HepG2 (cell line): ENCODE data around the gene TBXA2R. TPM values are rescaled to one million over a fixed set of nuclear protein-coding genes. Genes with fewer than 3 reads are reported as not detected.

Source experiments
- ARNTL ChIP-seq: sonication (generic); formaldehyde crosslinking; IDR thresholded peaks from 2 replicates; pipeline ENCODE4 v1.4.0; 2020; ENCODE audit warnings: mild to moderate bottlenecking, missing genetic modification reagents
- ATM ChIP-seq: fragments of 450-650 bp; IDR thresholded peaks from 2 replicates; pipeline ENCODE4 v1.7.1; 2017; ENCODE audit warnings: mild to moderate bottlenecking, borderline replicate concordance
- BCL6 ChIP-seq: IDR thresholded peaks from 2 replicates; pipeline ENCODE4 v1.6.1; 2016; ENCODE audit warnings: missing genetic modification reagents, missing compliant biosample characterization
- MZF1 ChIP-seq: sonication (generic); formaldehyde crosslinking; IDR thresholded peaks from 2 replicates; pipeline ENCODE4 v1.8.1; 2023; ENCODE audit warnings: mild to moderate bottlenecking, missing genetic modification reagents, borderline replicate concordance
- NFAT5 ChIP-seq: sonication (generic); formaldehyde crosslinking; IDR thresholded peaks from 2 replicates; pipeline ENCODE4 v1.4.0; 2020; ENCODE audit warnings: missing genetic modification reagents
- PAXIP1 ChIP-seq: sonication (generic); formaldehyde crosslinking; conservative IDR thresholded peaks from 2 replicates; pipeline ENCODE4 v1.4.0; 2020; ENCODE audit warnings: mild to moderate bottlenecking, missing genetic modification reagents, moderate library complexity
- TEAD2 ChIP-seq: sonication (generic); formaldehyde crosslinking; IDR thresholded peaks from 2 replicates; pipeline ENCODE4 v1.9.0; 2021; ENCODE audit warnings: missing genetic modification reagents
- ZFP41 ChIP-seq: sonication (generic); formaldehyde crosslinking; IDR thresholded peaks from 2 replicates; pipeline ENCODE4 v1.4.0; 2020; ENCODE audit warnings: mild to moderate bottlenecking, missing genetic modification reagents, borderline replicate concordance
- ZNF256 ChIP-seq: sonication (generic); formaldehyde crosslinking; conservative IDR thresholded peaks from 2 replicates; pipeline ENCODE4 v1.4.0; 2020; ENCODE audit warnings: missing genetic modification reagents
- ZNF607 ChIP-seq: sonication (generic); formaldehyde crosslinking; IDR thresholded peaks from 2 replicates; pipeline ENCODE4 v1.5.1; 2020; ENCODE audit warnings: missing genetic modification reagents, mild to moderate bottlenecking, borderline replicate concordance
- ZNF710 ChIP-seq: sonication (generic); formaldehyde crosslinking; IDR thresholded peaks from 2 replicates; pipeline ENCODE4 v1.5.0; 2020; ENCODE audit warnings: mild to moderate bottlenecking, missing genetic modification reagents, borderline replicate concordance
- ZNF766 ChIP-seq: sonication (generic); formaldehyde crosslinking; IDR thresholded peaks from 2 replicates; pipeline ENCODE4 v1.5.0; 2020; ENCODE audit warnings: missing genetic modification reagents, borderline replicate concordance
- ZNF784 ChIP-seq: sonication (generic); formaldehyde crosslinking; IDR thresholded peaks from 2 replicates; pipeline ENCODE4 v1.5.1; 2020; ENCODE audit warnings: missing genetic modification reagents, mild to moderate bottlenecking, borderline replicate concordance
- polyA plus RNA-seq, 8 experiments: library from polyadenylated mRNA; depleted of rRNA in 3 of 8; stranded (reverse) in 7 of 8; unstranded in 1 of 8; fragments of >200 nt; fragmentation: Illumina TruSeq in 4 of 8; extraction: Trizol in 4 of 8; gene quantifications; 2 replicates each; pipeline versions ENCODE4 v1.2.1 to v1.2.3, GENCODE V29; 2011 to 2016; ENCODE audit warnings: low read depth in 4 of 8, missing spikeins in 1 of 8, mixed read lengths in 1 of 8; ENCODE audit not compliant: insufficient read depth in 1 of 8
- total RNA-seq, 5 experiments: library from RNA; depleted of rRNA; stranded (reverse); fragments of >200 nt; fragmentation: Illumina TruSeq; extraction: Trizol; gene quantifications; 2 replicates each; pipeline ENCODE4 v1.2.3, GENCODE V29; 2016; ENCODE audit warnings: low read depth in 1 of 5
- TF ChIP-seq, protein P1 (sequence below): sonication (generic); formaldehyde crosslinking; IDR thresholded peaks from 2 replicates; pipeline ENCODE4 v1.4.0; 2020; ENCODE audit warnings: mild to moderate bottlenecking, missing genetic modification reagents
- TF ChIP-seq, protein P2 (sequence below): sonication (generic); formaldehyde crosslinking; IDR thresholded peaks from 2 replicates; pipeline ENCODE4 v1.4.0; 2020; ENCODE audit warnings: missing genetic modification reagents

The TBXA2R gene
- total and polyA plus RNA-seq, 2 of the 13 experiments (the other 11 are each of a cell fraction or from before 2014, with no cell fraction given) = 0.09 TPM; not detected in 1

- no peak for TF ChIP-seq ZNF256 (CRISPR knock-in tag)
- TF ChIP-seq ARNTL (CRISPR knock-in tag) = no peak
- no peak for TF ChIP-seq BCL6 (CRISPR knock-in tag)
- TF ChIP-seq ZNF784 (CRISPR knock-in tag) = no peak
- no peak for TF ChIP-seq PAXIP1 (CRISPR knock-in tag)
- no peak for TF ChIP-seq ATM
- no peak for TF ChIP-seq MZF1 (CRISPR knock-in tag)
- no peak for TF ChIP-seq ZNF710 (CRISPR knock-in tag)
- TF ChIP-seq TEAD2 (CRISPR knock-in tag) = no peak
- TF ChIP-seq, protein P1, sequence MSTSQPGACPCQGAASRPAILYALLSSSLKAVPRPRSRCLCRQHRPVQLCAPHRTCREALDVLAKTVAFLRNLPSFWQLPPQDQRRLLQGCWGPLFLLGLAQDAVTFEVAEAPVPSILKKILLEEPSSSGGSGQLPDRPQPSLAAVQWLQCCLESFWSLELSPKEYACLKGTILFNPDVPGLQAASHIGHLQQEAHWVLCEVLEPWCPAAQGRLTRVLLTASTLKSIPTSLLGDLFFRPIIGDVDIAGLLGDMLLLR (CRISPR knock-in tag) = no peak
- TF ChIP-seq ZFP41 (CRISPR knock-in tag) = no peak
- no peak for TF ChIP-seq ZNF766 (CRISPR knock-in tag)
- TF ChIP-seq ZNF607 (CRISPR knock-in tag) = no peak
- TF ChIP-seq, protein P2, sequence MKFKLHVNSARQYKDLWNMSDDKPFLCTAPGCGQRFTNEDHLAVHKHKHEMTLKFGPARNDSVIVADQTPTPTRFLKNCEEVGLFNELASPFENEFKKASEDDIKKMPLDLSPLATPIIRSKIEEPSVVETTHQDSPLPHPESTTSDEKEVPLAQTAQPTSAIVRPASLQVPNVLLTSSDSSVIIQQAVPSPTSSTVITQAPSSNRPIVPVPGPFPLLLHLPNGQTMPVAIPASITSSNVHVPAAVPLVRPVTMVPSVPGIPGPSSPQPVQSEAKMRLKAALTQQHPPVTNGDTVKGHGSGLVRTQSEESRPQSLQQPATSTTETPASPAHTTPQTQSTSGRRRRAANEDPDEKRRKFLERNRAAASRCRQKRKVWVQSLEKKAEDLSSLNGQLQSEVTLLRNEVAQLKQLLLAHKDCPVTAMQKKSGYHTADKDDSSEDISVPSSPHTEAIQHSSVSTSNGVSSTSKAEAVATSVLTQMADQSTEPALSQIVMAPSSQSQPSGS = no peak
- TF ChIP-seq NFAT5 (CRISPR knock-in tag) = no peak
Measured at GRCh38 chr19:3556978-3557460, 49.7 kb downstream of the TBXA2R start (continued).
